DMS153 treated with DMSO at 0.1 percent for 48 hours (cell line): ENCODE data around the gene FREM1.
"Not testable (repeated sequence)": the region's sequence is repeated elsewhere in the genome, so short reads cannot be mapped to it uniquely, and the experiment has no call there.

Source experiments
- DNase-seq: peaks from one replicate; lab custom pipeline; 2025; ENCODE audit not compliant: unreplicated experiment; lab: John Stamatoyannopoulos, UW

FREM1 gene, protein sequence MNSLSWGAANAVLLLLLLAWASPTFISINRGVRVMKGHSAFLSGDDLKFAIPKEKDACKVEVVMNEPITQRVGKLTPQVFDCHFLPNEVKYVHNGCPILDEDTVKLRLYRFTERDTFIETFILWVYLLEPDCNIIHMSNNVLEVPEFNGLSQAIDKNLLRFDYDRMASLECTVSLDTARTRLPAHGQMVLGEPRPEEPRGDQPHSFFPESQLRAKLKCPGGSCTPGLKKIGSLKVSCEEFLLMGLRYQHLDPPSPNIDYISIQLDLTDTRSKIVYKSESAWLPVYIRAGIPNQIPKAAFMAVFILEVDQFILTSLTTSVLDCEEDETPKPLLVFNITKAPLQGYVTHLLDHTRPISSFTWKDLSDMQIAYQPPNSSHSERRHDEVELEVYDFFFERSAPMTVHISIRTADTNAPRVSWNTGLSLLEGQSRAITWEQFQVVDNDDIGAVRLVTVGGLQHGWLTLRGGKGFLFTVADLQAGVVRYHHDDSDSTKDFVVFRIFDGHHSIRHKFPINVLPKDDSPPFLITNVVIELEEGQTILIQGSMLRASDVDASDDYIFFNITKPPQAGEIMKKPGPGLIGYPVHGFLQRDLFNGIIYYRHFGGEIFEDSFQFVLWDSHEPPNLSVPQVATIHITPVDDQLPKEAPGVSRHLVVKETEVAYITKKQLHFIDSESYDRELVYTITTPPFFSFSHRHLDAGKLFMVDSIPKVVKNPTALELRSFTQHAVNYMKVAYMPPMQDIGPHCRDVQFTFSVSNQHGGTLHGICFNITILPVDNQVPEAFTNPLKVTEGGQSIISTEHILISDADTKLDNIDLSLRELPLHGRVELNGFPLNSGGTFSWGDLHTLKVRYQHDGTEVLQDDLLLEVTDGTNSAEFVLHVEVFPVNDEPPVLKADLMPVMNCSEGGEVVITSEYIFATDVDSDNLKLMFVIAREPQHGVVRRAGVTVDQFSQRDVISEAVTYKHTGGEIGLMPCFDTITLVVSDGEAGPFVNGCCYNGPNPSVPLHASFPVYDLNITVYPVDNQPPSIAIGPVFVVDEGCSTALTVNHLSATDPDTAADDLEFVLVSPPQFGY (N-terminal part only)

DNA sequence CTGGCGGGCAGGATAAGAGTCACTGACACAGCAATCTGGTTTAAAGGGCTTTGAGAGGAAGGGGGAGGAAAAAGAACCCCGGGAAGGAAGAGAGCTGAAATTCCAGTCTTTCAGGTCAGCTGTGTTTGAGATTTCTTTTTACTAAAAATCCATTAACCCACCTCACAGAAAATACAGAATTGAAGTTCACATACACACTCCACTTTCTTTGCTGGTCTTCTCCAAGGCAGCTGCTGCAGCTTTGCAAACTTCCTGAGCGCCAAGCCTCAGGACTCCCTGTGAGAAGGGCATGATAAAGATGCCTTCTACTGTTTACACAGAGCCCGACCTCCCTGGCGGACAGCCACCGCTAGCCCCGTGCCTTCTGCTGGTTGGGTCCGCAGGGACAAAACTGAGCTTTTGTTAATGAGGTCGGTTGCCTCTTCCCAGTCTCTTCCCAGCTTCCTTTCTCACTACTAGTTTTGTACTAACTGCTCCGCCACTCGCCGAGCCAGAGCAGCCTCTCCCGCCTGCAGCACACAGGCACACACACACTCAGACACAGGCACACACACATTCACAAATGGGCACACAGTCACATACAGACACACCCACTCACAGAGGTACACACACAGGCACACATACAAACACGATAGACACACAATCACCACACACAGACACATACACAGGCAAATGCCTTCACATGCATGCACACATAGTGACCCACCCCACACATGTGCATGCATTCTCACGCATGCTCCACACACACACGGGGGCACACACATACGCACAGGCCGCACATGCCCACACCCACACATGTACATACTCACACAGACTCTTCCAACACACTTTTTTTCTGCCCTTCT, at the start of gene FREM1:
Gene FREM1, minus strand, starts transcription at position 468 of the 845 bp plus-strand sequence. CDS start 41,451 bp downstream, outside the sequence.
- no peak for DNase-seq

DNA sequence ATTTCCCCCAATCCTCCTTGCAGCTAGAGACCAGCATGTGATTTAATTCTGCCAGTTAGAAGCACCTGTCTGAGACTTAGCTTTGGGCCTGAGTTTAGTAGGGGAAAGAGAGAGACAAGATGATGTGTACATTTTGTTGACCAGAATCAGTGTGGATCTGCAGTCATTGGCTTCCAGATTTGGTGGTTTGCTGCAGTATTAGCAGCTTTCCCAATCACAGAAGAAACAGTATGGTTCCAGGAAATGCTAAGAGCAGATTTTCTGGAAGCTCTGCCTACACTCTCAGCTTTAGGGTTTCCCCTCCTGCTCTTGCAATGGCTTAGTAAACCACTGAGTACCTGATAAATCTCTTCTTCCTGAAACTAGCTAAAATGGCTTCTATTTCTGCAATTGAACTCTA, 48.8 kb upstream of the FREM1 start:
- DNase-seq, result no peak

DNA sequence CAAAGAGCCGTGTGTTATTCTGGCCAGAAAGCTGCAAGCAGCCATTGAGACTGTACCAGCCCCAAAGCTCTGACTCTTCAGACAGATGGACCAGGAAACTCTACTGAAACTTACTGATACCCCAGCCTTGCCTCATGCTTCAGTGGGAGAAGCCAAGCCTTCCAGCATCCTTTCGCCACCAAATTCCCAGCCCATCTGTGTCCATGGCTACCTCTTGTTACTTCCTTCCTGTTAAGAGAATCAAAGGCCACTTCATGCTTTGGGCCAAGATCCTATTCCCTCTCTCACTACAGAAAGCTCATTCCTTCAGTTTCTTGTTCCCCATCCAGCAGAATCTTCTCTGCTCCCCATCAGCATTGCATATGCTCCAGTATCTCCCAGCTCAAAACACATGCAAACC, 46.9 kb upstream of the FREM1 start:
- no peak for DNase-seq

DNA sequence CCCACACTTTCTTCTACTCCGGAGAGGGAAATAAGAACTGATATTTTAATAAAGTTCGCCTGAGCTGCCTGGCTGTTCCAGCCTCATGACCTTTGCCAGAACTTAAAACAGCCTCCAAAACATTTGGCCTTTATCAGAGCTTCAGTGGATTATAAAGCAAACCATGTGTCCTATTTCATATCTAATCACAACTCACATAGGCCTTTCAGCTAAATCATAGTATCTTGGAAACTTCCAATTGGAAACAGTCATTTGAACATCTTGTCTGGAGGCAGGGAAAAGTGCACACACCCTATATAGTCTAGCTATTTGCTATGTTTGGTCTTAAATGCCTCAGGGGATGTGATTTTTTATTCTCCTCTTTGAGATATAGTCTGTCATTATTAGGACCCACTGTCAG, 46.0 kb upstream of the FREM1 start:
- DNase-seq, result no peak

DNA sequence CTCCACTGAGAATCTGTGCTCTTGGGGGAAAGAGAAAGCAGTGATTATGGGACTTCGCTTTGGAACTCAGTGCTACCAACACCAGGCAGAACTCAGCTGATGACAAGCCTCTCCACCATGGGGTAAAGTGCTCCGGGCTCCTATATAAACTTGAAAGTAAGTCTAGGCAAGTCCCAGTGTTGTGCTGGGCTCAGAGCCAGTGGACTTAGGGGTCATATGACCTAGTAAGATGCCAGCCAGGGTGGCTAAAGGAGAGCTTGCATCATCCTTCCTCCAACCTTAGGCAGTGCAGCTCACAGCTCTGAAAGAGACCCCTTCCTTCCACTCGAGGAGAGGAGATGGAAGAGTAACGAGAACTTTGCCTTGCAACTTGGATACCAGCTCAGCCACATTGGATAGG, 35.1 kb upstream of the FREM1 start:
- DNase-seq, result no peak

DNA sequence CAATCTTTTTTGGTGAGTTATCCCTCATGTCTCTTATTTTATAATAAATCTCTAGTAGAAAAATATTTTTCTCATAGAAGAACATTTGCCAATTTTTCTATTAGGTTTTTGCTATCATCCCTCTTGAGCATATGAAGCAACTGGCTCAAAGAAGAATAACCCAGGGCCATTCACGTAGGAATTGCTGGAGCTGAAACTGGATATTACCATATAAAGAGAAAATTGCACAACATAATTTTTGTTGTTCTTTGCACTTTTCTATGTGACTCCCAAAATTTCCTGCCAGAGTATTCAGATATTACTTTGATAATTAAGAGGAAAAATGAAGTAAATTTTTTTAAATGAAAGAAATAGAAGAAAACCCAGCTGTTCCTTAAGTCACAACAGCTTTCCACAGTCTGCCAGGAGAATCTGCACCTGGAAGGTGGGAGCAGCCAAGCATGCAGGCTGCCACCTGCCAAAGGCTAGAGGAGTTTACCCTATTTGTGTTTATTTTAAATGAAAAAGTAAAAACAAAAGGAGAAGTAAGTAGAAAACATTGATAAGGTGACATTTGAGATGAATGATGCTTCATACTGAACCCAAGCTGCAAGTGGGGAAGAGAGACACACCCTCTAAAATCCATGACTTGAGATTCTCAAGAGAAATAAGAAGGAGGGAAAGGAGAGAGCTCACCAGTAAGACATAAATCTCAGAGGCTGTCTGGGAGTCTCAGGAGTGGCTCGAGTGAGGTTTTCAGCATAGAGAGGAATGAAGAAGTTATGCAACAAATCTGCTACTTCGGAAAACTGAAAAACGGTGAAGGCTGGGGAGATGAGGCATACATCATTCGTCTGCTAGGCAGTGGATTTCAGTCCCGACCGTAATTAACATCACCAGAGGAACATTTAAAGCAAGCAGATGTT, 31.5 kb upstream of the FREM1 start:
- DNase-seq, result no peak

DNA sequence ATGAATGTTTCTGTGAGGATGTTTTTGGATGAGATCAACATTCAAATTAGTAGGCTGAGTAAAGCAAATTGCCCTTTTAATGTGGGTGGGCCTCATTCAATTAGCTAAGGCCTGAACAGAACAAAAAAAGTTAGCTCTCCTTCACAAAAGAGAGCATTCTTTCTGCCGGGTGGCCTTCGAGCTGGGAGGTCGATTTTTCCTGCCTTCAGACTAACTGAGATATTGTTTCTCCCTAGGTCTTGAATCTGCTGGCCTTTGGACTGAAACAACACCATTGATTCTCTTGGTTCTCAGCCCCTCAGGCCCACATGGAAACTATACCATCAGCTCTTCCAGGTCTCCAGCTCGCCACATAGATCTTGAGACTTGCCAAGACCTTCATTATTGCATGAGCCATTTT, 29.1 kb upstream of the FREM1 start:
- DNase-seq, result no peak

DNA sequence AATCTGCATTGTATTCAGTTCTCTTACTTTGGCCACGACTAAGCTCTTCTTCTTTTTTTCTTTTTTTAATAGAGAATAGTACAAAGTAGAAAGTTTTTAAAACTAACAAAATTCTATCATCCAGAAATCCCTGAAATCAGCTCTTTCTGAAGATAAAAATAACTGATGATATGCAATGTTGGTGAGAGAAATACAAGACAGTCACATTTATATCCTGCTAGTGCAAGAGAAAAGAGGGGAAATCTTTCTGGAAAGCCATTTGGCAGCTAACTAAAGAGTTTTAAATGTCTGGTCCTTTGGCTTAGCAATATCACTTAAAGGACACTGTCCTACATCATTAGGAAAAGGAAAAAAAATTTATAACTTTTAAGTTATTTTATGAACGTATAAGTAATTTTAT, 27.0 kb upstream of the FREM1 start:
- DNase-seq, result no peak

DNA sequence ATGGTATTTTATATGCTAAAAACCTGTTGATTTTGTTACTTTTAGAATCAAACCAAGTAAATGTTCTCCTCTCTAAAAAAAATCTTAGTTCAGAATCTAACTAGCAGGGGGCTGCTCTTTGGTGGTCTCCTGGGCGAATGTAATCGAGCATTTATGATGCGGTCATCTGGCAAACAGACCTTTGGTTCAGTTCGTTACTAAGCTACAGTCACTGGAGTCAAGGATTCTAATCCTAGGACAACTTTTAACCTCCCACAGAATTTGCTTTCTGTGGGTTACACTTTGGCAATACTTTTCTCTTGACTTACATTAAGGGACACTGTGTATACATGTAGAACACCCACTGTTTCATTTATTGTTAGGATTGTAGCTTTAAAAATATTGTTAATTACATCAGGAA, 26.3 kb upstream of the FREM1 start:
- no peak for DNase-seq

DNA sequence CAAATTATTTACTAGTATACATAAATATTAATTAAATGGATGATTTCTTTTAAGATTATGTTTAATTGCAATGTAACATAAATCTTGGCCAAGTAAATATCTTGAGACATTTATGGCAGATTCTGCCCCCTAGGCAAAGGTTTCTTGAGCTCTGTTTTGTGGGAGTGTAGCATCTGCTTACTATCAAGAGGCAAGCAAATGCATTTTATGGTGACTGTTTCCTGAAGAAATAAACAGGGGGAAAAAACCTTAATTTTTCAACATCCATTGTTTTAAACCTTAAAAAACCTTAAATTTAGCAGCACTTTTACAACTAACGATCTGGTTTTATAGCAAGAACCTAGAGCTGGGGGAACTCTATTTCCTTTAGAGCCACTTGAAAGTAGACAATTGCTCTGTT, 25.7 kb upstream of the FREM1 start:
- no peak for DNase-seq

DNA sequence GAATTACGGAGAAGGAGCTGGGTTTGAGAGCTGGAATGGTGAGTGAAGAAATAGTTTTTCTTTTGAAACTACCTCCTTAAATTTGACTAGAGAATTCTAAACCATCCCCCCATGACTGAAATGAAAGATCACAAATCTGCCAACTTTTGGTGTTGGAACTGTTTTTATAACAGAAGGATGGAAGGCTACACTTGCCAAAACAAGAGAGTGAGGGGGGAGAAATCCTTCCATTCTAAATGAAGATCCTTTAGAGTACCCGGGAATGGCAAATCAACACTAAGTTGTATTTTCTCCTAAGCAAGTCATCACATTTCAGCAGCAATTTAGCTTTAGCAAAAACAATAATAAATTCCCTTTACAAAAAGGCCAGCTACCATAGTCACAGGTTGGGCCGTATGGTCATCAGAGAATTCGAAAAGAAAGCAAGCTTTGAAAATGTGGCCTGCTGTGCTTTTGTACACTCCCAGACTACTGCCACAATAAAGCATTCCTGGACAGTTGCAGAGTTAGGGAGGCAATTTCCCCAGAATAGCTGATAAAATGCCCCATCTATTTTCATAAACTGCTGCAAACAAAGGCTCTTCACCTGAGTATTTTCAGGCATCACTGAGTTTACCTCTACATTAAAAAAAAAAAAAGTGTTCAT, 25.0 kb upstream of the FREM1 start:
- DNase-seq, result no peak

DNA sequence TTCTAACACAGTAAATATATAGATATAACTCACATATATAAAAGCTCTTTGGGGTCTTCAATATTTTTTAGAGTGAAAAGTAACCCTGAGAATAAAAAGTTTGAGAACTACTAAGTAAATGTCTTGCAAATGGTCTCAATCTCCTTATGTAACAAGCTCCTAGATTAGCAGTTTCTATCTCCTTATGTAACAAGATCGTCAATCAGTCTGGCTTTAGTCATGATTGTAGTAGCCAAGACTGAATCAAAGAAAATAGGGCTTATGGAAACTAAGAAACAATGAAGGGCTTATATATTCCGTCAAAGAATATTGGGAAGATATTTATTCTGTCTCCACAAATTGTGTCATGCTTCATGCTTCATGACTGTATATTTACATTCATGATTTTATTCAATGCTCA, 22.4 kb upstream of the FREM1 start:
- no peak for DNase-seq

DNA sequence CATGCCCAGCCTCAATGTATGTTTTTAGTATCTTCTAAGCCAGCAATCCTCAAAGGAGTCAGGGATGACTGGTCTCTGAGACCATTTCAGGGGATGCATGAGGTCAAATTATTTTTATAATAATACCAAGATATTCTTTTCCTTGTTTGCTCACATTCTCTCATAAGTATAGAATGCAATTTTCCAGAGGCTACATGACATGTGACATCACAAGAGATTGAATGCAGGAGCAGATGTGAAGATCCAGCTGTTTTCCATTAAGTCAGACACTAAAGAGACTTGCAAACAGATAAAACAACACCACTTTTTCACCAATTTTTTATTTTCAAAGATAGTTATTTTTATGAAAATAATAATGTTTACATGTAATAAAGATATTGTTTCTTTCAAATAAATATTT, 22.0 kb upstream of the FREM1 start:
- DNase-seq, result no peak

DNA sequence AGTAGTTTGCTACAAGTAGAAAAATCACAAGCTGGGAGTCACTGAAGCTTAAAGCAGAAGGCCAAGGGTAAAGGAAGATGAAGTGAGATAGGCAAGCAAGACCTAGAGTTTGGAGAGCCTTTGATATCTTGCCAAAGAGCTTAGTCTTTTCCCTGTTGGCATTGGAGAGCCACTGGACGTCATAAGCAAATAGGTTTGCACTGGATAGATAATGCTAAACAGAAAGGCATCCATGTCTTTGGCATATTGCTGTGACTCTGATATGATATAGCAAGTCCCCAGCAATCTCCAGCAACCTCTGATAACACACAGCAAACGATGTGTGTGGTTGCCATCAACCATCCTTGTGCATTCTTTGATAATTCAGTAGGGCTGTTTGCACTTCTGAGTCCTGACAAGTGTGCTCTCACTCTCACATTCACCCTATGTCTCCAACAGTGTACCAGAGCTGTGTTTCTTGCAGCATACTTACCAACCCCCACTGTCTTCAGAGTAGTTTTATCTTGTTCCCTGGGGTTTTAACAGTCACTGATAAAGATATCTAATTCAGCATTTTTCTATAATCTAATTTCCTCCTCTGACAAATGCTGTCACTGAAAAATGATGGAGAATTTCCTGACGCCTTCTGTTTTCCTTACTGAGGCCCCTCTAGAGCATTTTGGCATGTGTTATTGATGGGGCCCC, 16.9 kb upstream of the FREM1 start:
- DNase-seq, result no peak

DNA sequence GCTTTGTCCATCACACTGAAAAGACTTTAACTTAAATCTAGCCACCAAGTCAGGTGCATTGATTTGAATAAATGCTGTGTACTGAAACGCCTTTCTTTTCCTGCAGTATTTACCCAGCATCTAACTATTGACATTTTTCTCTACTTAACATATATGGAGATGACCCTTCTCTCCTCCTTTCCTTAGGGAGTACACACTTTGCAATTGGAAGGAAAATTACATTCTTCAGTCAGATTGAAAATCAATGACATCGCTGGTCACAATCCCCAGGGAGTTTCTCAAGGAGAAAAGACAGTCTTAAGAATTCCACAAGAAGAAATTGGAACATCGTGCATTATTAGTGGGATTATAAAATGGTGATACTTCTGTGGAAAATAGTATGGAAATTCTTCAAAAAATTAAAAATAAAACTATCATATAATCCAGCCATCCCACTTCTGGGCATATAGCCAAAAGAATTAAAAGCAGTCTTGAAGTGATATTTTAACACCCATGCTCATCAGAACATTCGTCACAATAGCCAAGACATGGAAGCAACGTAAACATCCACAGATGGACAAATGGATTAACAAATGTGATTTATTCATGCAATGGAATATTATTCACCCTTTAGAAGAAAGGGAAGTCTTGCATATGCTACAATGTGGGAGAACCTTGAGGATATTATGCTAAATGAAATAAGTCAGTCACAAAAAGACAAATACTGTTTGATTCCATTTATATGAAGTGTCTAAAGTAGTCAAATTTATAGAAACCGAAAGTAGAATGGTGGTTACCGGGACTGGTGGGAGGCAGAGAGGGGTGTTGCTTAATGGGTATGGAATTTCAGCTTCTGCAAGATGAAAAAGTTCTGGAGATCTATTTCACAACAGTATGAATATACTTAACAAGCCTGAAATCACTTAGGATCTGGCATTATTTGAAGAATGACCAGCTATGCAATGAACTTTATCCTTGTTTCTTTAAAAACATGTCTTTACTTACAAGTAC, 14.3 kb upstream of the FREM1 start:
- DNase-seq, result no peak

DNA sequence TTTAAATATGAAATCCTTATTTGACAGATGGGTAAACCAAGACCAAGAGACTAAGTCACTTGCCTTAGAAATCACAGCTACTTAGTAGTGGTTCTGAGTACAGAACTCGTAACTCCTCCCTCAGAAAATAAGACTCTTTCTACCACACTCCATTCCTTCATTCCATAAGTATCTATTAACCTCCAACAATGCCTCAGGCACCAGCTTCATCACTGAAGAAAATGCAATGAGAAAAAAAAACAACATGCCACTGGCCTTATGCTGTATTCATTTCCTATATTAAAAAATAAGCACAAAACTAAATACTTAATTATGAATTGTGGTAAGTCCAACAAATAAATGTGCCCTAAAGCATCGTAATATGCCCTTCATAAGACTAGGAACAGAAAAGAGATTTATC, 13.5 kb upstream of the FREM1 start:
- no peak for DNase-seq

DNA sequence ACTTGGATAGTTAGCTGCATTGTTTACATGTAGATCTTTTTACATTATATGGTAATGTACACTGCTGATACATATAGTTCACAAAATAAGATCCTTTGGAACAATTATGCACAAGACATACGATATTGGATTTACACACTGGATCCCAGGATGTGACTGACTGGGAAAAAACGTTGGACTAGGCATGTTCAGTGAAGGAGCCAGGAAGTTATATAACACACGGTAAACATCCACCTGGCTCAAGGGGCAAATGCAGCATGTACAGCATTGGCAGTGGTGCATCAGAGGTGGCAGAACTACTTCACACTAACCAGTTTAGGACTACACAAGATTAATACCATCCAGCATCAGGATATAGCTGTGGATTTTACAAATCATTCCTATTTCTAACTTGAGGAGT, 10.6 kb upstream of the FREM1 start:
- not testable (repeated sequence) for DNase-seq

DNA sequence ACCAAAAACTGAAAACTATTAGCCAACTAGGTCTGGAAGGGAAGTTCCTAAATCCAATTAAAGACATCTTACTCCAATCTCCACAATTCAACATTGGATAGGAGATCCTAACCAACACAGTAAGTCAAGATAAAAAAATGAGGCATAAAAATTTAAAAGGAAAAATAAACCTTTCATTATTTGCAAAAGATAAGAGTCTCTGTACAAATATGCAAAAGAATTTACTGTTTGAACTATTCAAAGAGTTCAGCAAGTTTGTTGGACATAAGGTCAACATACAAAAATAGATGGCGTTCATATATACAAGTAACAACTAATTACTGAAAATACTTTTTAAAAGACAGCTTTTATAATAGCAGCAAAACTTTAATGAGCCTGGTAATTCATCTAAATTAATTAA, 3.1 kb upstream of the FREM1 start:
- DNase-seq, result no peak
